ENCODE measurements around the gene IPO4. TPM values are rescaled to one million over a fixed set of nuclear protein-coding genes. Genes with fewer than 3 reads are reported as not detected.

The IPO4 gene
- total and polyA plus RNA-seq, 2 of the 8 experiments (the other 6 are each of a cell fraction or from before 2014, with no cell fraction given), result 55.5 to 108 TPM

DNA sequence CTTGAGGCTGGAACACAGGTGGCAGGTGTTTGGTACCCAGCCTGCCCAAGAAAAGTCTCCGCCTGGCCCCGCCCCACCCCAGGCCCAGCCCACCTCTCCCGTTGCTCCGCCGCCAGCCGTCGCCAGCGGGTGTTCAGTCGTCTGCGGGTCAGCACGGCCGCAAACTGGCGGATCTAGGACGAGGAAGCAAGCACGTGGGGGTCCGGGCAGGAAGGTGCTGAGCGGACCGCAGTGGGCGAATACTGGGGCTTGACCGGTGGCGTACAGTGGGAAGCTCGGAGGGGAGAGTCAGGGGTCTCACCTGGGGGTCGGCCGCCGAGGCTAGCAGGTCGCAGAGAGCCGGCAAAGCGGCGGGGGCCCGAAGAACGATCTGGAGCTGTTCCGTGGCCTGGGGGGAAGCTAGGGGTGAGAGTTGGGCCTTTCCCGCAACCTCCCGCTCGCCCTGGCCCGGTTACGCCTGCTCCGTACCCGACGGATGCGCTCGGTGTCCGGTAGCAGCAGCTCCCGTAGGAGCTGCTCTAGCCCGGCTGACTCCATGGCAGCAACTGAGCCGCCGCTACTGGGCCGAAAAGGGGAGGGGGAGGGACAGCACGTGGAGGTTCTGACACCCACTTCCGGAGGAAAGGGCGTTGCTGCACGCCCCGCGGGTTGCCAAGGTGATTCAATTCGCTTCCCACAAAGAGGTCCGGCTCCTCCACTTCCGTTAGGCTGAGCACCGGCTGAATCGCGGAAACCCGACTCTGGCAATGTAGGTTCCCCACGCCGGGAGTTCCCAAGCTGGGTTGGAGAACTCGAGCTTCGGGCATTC lies at the start of gene IPO4 (continued):
- TF ChIP-seq BACH1 (IDR thresholded peaks at IDR 0.05; ENCODE audit: low read length) (no peak), JUN (IDR thresholded peaks at IDR 0.05; ENCODE audit: low read depth, low read length) (0 out of 2 replicates have a peak, but pooled peaks have one; percentile 24), TAF1 (IDR thresholded peaks at IDR 0.05; ENCODE audit: low read depth, low read length) (peak; percentile 82), CREB1 (IDR thresholded peaks at IDR 0.05) (peak; percentile 58; the same call in 1 of the 2 replicates), TBP (IDR thresholded peaks at IDR 0.05; ENCODE audit: low read depth, low read length) (peak; percentile 68; the same call in 1 of the 2 replicates), KDM5A (IDR thresholded peaks at IDR 0.05; ENCODE audit: low read length) (peak; percentile 75), SP2 (IDR thresholded peaks at IDR 0.05; ENCODE audit: low read length) (no peak), KDM4A (IDR thresholded peaks at IDR 0.05; ENCODE audit: low read depth, low read length, severe bottlenecking) (peak; percentile 26), KDM1A (IDR thresholded peaks at IDR 0.05; ENCODE audit: borderline replicate concordance, low read length) (no peak), CHD2 (IDR thresholded peaks at IDR 0.05; ENCODE audit: low read length) (peak; percentile 76; the same call in 1 of the 2 replicates), EP300 (IDR thresholded peaks at IDR 0.05; ENCODE audit: borderline replicate concordance in 1 of 2, low read depth in 2 of 2, low read length in 2 of 2) (peak in 1 of 2 experiments; percentile 93; a peak in 1 of 3 replicates), EZH2 (IDR thresholded peaks at IDR 0.05; ENCODE audit: low read depth, low read length, severe bottlenecking) (no peak), CEBPB (IDR thresholded peaks at IDR 0.05; ENCODE audit: low read depth, low read length) (0 out of 2 replicates have a peak, but pooled peaks have one; percentile 1), RFX5 (IDR thresholded peaks at IDR 0.05; ENCODE audit: borderline replicate concordance, low read depth, low read length) (no peak), FOSL1 (IDR thresholded peaks at IDR 0.05; ENCODE audit: insufficient read depth, low read depth, low read length) (no peak)
- TF ChIP-seq, protein P1, sequence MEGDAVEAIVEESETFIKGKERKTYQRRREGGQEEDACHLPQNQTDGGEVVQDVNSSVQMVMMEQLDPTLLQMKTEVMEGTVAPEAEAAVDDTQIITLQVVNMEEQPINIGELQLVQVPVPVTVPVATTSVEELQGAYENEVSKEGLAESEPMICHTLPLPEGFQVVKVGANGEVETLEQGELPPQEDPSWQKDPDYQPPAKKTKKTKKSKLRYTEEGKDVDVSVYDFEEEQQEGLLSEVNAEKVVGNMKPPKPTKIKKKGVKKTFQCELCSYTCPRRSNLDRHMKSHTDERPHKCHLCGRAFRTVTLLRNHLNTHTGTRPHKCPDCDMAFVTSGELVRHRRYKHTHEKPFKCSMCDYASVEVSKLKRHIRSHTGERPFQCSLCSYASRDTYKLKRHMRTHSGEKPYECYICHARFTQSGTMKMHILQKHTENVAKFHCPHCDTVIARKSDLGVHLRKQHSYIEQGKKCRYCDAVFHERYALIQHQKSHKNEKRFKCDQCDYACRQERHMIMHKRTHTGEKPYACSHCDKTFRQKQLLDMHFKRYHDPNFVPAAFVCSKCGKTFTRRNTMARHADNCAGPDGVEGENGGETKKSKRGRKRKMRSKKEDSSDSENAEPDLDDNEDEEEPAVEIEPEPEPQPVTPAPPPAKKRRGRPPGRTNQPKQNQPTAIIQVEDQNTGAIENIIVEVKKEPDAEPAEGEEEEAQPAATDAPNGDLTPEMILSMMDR (IDR thresholded peaks at IDR 0.05; ENCODE audit: control extremely low read depth in 1 of 3, insufficient read depth in 1 of 3, low read depth in 1 of 3, low read length in 3 of 3), result no peak; a peak in 1 of 4 replicates

Data from H1 (cell line).